BJ (cell line): ENCODE results near the gene CIRBP. TPM values are rescaled to one million over a fixed set of nuclear protein-coding genes. Genes with fewer than 3 reads are reported as not detected.
A peak's percentile ranks its signal among the peaks of the same experiment; 100 is the strongest.

Experiments used
- CTCF ChIA-PET: fragments of 350-600 bp; formaldehyde crosslinking; extraction: SDS; loops from one replicate; lab custom pipeline; 2021; ENCODE audit warnings: antibody characterized with exemption, inconsistent platforms; lab: Yijun Ruan, JAX
- POLR2A ChIA-PET: fragments of 300-600 bp; sonication (Branson Sonifier 250); formaldehyde crosslinking; extraction: SDS; loops from one replicate; lab custom pipeline; 2021; ENCODE audit warnings: antibody characterized with exemption; lab: Charles Lee
- DNase-seq: peaks from one replicate; pipeline ENCODE4 v3.0.0-alpha.2; 2011; ENCODE audit warnings: low read depth
- H3K27me3 ChIP-seq: 2 replicates; pipeline ENCODE4 v1.6.0; 2011; ENCODE audit warnings: low read length; ENCODE audit not compliant: control insufficient read depth, insufficient read depth
- H3K36me3 ChIP-seq: 2 replicates; pipeline ENCODE4 v1.5.1; 2011; ENCODE audit warnings: low read length; ENCODE audit not compliant: control insufficient read depth, insufficient read depth
- H3K4me3 ChIP-seq: 2 replicates; pipeline ENCODE4 v1.5.1; 2011; ENCODE audit warnings: low read depth, mild to moderate bottlenecking, control low read depth, low read length
- CTCF ChIP-seq: IDR thresholded peaks from 2 replicates; pipeline ENCODE4 v1.5.1; 2011; ENCODE audit warnings: low read depth, mild to moderate bottlenecking, control low read depth, inconsistent platforms, low read length, moderate library complexity; ENCODE audit not compliant: insufficient read depth
- polyA plus RNA-seq: library from polyadenylated mRNA; depleted of rRNA; stranded (reverse); fragments of >200 nt; gene quantifications from 2 replicates; pipeline ENCODE4 v1.2.3, GENCODE V29; 2011

CIRBP gene
- polyA plus RNA-seq, 1 experiment: 342 TPM

- DNase-seq: no peak
- Histone ChIP-seq H3K36me3 (peaks cover 11% of the 10 kb centered on the region), H3K27me3 (no peaks in the 10 kb centered on the region), H3K4me3 (peak overlapping the region; percentile 56)
- CTCF ChIA-PET: interaction anchor here (0.6 to 12.8 kb wide), 18 partner anchors 9 to 410 kb away, joined by 3 to 437 read pairs (median 4); partner anchors contain the start of genes ATP5F1D, CNN2 and FAM174C
- TF ChIP-seq CTCF: peak; percentile 77
- POLR2A ChIA-PET: interaction anchor here (0.5 to 2.2 kb wide), 7 partner anchors 8 to 247 kb away, joined by 4 to 20 read pairs (median 6); no protein-coding TSS in a partner anchor
Measured at GRCh38 chr19:1266916-1267476, 2.1 kb upstream of the CIRBP start.

- H3K27me3 ChIP-seq: no peaks in the 10 kb centered on the region
- no peak for TF ChIP-seq CTCF
- peak overlapping the region; percentile 56 for H3K4me3 ChIP-seq
- no peak for DNase-seq
- ChIA-PET CTCF (interaction anchor here (0.7 to 12.8 kb wide), 10 partner anchors 8 to 461 kb away, joined by 3 to 437 read pairs (median 6); partner anchors contain the start of genes ATP5F1D and CNN2), POLR2A (no interaction called here)
- peaks cover 15% of the 10 kb centered on the region for H3K36me3 ChIP-seq
Measured at GRCh38 chr19:1267477-1268225, 1.5 kb upstream of the CIRBP start.

- DNase-seq: no peak
- Histone ChIP-seq H3K27me3 (no peaks in the 10 kb centered on the region), H3K4me3 (no peak overlapping the region), H3K36me3 (peaks cover 23% of the 10 kb centered on the region)
- ChIA-PET CTCF (interaction anchor here (0.6 to 12.8 kb wide), 10 partner anchors 9 to 462 kb away, joined by 3 to 437 read pairs (median 4); partner anchors contain the start of genes ATP5F1D and CNN2), POLR2A (interaction anchor here (0.5 to 1.4 kb wide), 22 partner anchors 8 to 779 kb away, joined by 3 to 78 read pairs (median 4); partner anchors contain the start of genes ATP5F1D, CNN2, GPX4 and MADCAM1)
- no peak for TF ChIP-seq CTCF
Measured at GRCh38 chr19:1268226-1269064, 687 bp upstream of the CIRBP start.

- ChIA-PET POLR2A (interaction anchor here (0.6 to 1.4 kb wide), 15 partner anchors 9 to 697 kb away, joined by 3 to 78 read pairs (median 8); partner anchors contain the start of genes ATP5F1D, BSG and CNN2), CTCF (interaction anchor here (0.8 to 12.8 kb wide), 5 partner anchors 10 to 119 kb away, joined by 3 to 437 read pairs (median 5); partner anchors contain the start of gene ATP5F1D)
- DNase-seq: no peak
- Histone ChIP-seq H3K27me3 (no peaks in the 10 kb centered on the region), H3K4me3 (peak overlapping the region; percentile 66), H3K36me3 (peaks cover 33% of the 10 kb centered on the region)
- no peak for TF ChIP-seq CTCF
Measured at GRCh38 chr19:1269478-1270212, 513 bp downstream of the CIRBP start.
